Tibial nerve (tissue), 4 donors: ENCODE measurements around the gene CPNE7. TPM values are rescaled to one million over a fixed set of nuclear protein-coding genes. Genes with fewer than 3 reads are reported as not detected.

Source experiments
- DNase-seq, 2 donors: peaks; one replicate each; pipeline ENCODE4 v3.0.0-alpha.2; 2019; ENCODE audit warnings: low spot score in 2 of 2
- H3K27ac ChIP-seq, 4 donors: fragments of 200-600 bp; sonication (generic) in 3 of 4; one replicate each; pipeline ENCODE4 v1.5.1; 2017 to 2019; ENCODE audit warnings: mild to moderate bottlenecking in 1 of 4
- H3K27me3 ChIP-seq, 2 donors: fragments of 200-600 bp; sonication (generic) in 1 of 2; one replicate each; pipeline versions ENCODE4 v1.5.1 to v1.6.0; 2017 to 2019
- H3K36me3 ChIP-seq, 3 donors: fragments of 200-600 bp; sonication (generic); one replicate each; pipeline ENCODE4 v1.5.1; 2018 to 2019
- H3K4me1 ChIP-seq, 4 donors: fragments of 200-600 bp; sonication (generic) in 3 of 4; one replicate each; pipeline ENCODE4 v1.5.1; 2017 to 2019
- H3K4me3 ChIP-seq, 4 donors: fragments of 200-600 bp; sonication (generic) in 3 of 4; one replicate each; pipeline ENCODE4 v1.5.1; 2017 to 2019; ENCODE audit warnings: mild to moderate bottlenecking in 1 of 4, moderate library complexity in 1 of 4
- H3K9me3 ChIP-seq, 4 donors: fragments of 200-600 bp; sonication (generic) in 3 of 4; one replicate each; pipeline ENCODE4 v1.5.1; 2017 to 2019
- EP300 ChIP-seq, 2 donors: sonication (generic); formaldehyde crosslinking; IDR thresholded peaks; one replicate each; pipeline ENCODE4 v1.6.1; 2017; ENCODE audit warnings: antibody characterized with exemption in 2 of 2, mild to moderate bottlenecking in 1 of 2
- POLR2A ChIP-seq, 2 donors: fragments of 450-650 bp; IDR thresholded peaks; one replicate each; pipeline ENCODE4 v1.6.1; 2017; ENCODE audit warnings: antibody characterized with exemption in 2 of 2, mild to moderate bottlenecking in 2 of 2, moderate library complexity in 2 of 2
- WGBS, 2 donors: methylation state at CpG; one replicate each; pipeline ENCODE4 v1.1.5; 2018; 5-methylcytosine and 5-hydroxymethylcytosine counted together
- total RNA-seq, 4 donors: library from RNA; depleted of rRNA; stranded (reverse); fragments of >200 nt; gene quantifications; one replicate each; pipeline ENCODE4 v1.1.0, GENCODE V29; 2016
- TF ChIP-seq, protein P1 (sequence below), 5 experiments: fragments of 200-600 bp in 3 of 5; fragments of 450-650 bp in 2 of 5; sonication (generic) in 3 of 5; IDR thresholded peaks; one replicate each; pipeline ENCODE4 v1.5.1; 2016 to 2019; ENCODE audit warnings: antibody characterized with exemption in 5 of 5, mild to moderate bottlenecking in 3 of 5, moderate library complexity in 2 of 5

CPNE7 gene
- total RNA-seq, 4 donors from 2014 or later: 0.90 to 10.0 (median 4.2) TPM; not detected in 1

DNA sequence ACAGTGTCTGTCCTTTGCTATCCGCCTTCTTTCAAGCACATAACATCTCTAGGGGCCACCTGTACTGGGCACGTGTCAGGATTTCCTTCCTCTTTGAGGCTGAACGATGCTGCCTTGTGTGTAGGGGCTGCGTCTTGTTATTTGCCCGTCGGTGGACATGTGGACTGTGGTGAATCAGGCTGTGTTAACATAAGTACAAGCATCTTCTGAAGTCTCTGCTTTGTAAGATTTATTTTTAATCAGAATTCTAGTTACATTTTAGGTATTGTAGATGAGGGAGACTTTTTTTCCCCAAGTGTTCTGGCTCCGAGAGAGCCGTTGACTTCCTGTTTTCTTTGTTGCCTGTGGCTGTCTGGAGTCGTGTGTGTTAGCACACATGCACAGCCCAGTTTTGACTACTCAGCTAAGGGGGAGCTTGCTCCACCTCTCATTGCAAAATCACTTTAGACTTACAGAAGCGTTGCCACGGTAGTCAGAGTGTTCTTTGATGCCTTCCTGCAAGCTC lies 41.3 kb upstream of the CPNE7 start:
- peaks cover 0 to 19% (median 8%) of the 10 kb centered on the region in 4 donors for H3K4me1 ChIP-seq
- peak in 1 of 2 donors; percentile 30 for DNase-seq
- H3K9me3 ChIP-seq: no peaks in the 10 kb centered on the region
- H3K27me3 ChIP-seq: no peaks in the 10 kb centered on the region
- 60 to 64% methylated on average over 11 of the region's 11 CpGs for WGBS, 2 donors
- peaks cover 6 to 86% (median 20%) of the 10 kb centered on the region in 3 donors for H3K36me3 ChIP-seq
- peak in 1 of 2 donors; percentile 44 for TF ChIP-seq EP300 (IDR thresholded peaks at IDR 0.05)
- TF ChIP-seq, protein P1, sequence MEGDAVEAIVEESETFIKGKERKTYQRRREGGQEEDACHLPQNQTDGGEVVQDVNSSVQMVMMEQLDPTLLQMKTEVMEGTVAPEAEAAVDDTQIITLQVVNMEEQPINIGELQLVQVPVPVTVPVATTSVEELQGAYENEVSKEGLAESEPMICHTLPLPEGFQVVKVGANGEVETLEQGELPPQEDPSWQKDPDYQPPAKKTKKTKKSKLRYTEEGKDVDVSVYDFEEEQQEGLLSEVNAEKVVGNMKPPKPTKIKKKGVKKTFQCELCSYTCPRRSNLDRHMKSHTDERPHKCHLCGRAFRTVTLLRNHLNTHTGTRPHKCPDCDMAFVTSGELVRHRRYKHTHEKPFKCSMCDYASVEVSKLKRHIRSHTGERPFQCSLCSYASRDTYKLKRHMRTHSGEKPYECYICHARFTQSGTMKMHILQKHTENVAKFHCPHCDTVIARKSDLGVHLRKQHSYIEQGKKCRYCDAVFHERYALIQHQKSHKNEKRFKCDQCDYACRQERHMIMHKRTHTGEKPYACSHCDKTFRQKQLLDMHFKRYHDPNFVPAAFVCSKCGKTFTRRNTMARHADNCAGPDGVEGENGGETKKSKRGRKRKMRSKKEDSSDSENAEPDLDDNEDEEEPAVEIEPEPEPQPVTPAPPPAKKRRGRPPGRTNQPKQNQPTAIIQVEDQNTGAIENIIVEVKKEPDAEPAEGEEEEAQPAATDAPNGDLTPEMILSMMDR (IDR thresholded peaks at IDR 0.05): no peak
- peak overlapping the region in 2 of 4 donors; percentile 13 to 51 for H3K27ac ChIP-seq
- no peak overlapping the region for H3K4me3 ChIP-seq

DNA sequence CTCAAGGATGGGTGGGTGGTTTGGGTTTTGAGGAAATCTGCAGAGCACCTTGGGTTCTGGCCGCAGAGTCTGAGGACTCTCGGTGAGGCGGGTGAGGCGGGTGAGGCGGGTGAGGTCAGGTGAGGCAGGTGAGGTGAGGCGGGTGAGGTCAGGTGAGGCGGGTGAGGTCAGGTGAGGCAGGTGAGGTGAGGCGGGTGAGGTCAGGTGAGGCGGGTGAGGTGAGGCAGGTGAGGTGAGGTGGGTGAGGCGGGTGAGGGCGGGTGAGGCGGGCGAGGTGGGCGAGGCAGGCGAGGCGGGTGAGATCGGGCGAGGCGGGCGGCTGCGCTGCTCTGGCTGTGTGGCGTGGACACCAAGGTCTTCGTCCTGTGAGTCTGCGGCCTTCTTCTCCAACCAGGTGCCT lies 39.2 kb upstream of the CPNE7 start:
- 92% methylated on average over 24 of the region's 24 CpGs for whole genome bisulfite sequencing, 2 donors
- peak overlapping the region in 2 of 4 donors; percentile 53 to 73 for H3K27ac ChIP-seq
- no peak for DNase-seq
- TF ChIP-seq EP300 (IDR thresholded peaks at IDR 0.05) (no peak), POLR2A (IDR thresholded peaks at IDR 0.05) (no peak)
- TF ChIP-seq, protein P1 (IDR thresholded peaks at IDR 0.05): no peak
- no peaks in the 10 kb centered on the region for H3K9me3 ChIP-seq
- H3K36me3 ChIP-seq: peaks cover 2 to 83% (median 7%) of the 10 kb centered on the region in 3 donors
- no peak overlapping the region for H3K4me3 ChIP-seq
- peaks cover 0 to 19% (median 8%) of the 10 kb centered on the region in 4 donors for H3K4me1 ChIP-seq
- no peaks in the 10 kb centered on the region for H3K27me3 ChIP-seq

DNA sequence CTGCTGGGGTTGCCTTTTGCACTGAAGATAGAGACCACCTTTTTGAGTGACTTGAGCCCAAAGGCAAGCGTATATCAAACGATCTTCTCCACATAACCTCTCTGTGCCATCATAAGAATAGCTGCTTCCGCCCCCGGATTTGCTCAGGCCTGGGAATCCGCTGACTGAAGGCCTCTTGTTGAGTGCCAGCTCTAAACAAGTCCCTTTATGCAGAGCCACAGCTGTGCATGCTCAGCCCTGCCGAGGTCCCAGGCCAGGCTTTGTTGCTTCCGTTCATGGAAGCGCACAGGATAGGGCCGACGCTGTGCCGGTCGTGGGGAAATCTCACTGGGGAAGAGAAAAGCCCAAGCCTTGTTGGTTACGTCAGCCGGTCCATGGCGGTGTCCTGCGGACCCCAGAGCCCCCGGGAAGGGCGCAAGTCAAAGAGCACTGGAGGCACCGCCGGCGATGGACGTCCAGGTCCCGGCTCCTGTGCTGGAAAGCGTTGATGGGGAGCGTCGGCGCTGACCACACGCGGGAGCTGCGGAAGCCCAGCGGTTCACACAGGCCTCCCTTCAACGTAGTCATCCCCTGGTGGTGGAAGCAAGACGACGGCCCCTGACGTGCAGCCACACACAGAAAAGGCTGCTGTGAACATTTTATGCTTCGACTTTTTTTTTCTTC lies 38.5 kb upstream of the CPNE7 start:
- H3K9me3 ChIP-seq: no peaks in the 10 kb centered on the region
- peaks cover 0 to 83% (median 9%) of the 10 kb centered on the region in 3 donors for H3K36me3 ChIP-seq
- DNase-seq: no peak
- no peak overlapping the region for H3K4me3 ChIP-seq
- TF ChIP-seq, protein P1 (IDR thresholded peaks at IDR 0.05): peak in 1 of 5 experiments; percentile 14
- TF ChIP-seq POLR2A (IDR thresholded peaks at IDR 0.05) (no peak), EP300 (IDR thresholded peaks at IDR 0.05) (peak in 1 of 2 donors; percentile 22)
- WGBS, 2 donors: 52 to 54% methylated on average over 33 to 36 of the region's 36 CpGs
- H3K4me1 ChIP-seq: peaks cover 0 to 19% (median 8%) of the 10 kb centered on the region in 4 donors
- peak overlapping the region in 2 of 4 donors; percentile 53 to 73 for H3K27ac ChIP-seq
- H3K27me3 ChIP-seq: no peaks in the 10 kb centered on the region

DNA sequence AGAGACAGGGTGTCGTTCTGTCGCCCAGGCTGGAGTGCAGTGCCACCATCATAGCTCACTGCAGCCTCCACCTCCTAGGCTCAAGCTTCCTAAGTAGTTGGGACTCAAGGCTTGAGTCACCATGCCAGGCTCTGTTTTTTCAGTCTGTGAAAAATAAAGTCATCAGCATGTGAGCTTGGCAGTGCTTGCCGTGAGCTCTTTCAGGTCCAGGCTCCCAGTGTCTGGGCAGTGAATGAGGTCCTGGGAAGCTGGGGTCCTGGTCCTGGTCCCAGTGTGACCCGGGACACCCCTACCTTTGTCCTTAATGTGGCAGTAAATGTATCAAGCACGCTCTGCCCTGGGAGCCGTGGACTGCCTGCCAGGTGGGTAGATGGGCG lies 38.0 kb upstream of the CPNE7 start:
- no peak overlapping the region for H3K4me3 ChIP-seq
- WGBS, 2 donors: 79 to 82% methylated on average over 6 to 7 of the region's 7 CpGs
- no peaks in the 10 kb centered on the region for H3K9me3 ChIP-seq
- peaks cover 0 to 83% (median 9%) of the 10 kb centered on the region in 3 donors for H3K36me3 ChIP-seq
- TF ChIP-seq, protein P1 (IDR thresholded peaks at IDR 0.05): no peak
- TF ChIP-seq EP300 (IDR thresholded peaks at IDR 0.05) (no peak), POLR2A (IDR thresholded peaks at IDR 0.05) (no peak)
- H3K4me1 ChIP-seq: peaks cover 0 to 19% (median 8%) of the 10 kb centered on the region in 4 donors
- H3K27me3 ChIP-seq: no peaks in the 10 kb centered on the region
- H3K27ac ChIP-seq: peak overlapping the region in 2 of 4 donors; percentile 53 to 73
- no peak for DNase-seq

DNA sequence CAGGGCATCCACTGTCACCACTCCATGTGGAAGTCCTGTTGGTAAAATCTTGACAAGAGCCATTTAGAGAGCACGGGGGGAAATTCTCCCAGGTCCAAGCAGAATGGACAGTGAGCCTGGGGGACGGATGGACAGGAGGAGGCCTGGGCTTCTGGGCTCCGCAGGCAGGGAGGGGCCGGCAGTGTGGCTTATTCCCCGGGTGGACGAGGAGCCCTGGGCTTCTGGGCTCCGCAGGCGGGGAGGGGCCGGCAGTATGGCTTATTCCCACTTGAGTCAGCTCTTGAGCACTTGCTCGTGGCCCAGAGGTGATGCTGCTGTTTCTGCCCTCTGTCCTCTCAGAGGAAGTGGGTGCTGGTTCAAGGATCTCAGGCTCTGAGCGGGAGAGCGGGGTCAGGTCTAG lies 37.3 kb upstream of the CPNE7 start:
- Histone ChIP-seq H3K27me3 (no peaks in the 10 kb centered on the region), H3K4me3 (no peak overlapping the region), H3K4me1 (peaks cover 0 to 19% (median 8%) of the 10 kb centered on the region in 4 donors), H3K9me3 (no peaks in the 10 kb centered on the region), H3K27ac (no peak overlapping the region), H3K36me3 (peaks cover 0 to 80% (median 9%) of the 10 kb centered on the region in 3 donors)
- DNase-seq: no peak
- WGBS, 2 donors: 93 to 96% methylated on average over 10 to 12 of the region's 12 CpGs
- TF ChIP-seq, protein P1 (IDR thresholded peaks at IDR 0.05): no peak
- TF ChIP-seq POLR2A (IDR thresholded peaks at IDR 0.05): no peak
- no peak for TF ChIP-seq EP300 (IDR thresholded peaks at IDR 0.05)
